T-cell (primary cell): Measurements from ENCODE around the gene WFDC6. TPM values are rescaled to one million over a fixed set of nuclear protein-coding genes. Genes with fewer than 3 reads are reported as not detected.

Experiments used
- ATAC-seq, 4 experiments: fragments of 200-7000 bp in 3 of 4; fragments of 150-1000 bp in 1 of 4; cut with Tn5 transposase; replicated peaks in 1 of 4; 1 replicate in 3 of 4; 2 replicates in 1 of 4; pipeline ENCODE4 v1.10.0; 2021; ENCODE audit warnings: moderate library complexity in 3 of 4, mild to moderate bottlenecking in 2 of 4, moderate number of reproducible peaks in 1 of 4
- CTCF ChIA-PET, 2 donors: fragments of 300-600 bp; sonication (Branson Sonifier 250); formaldehyde crosslinking; loops; one replicate each; lab custom pipeline; 2022; ENCODE audit warnings: antibody characterized with exemption in 2 of 2; lab: Charles Lee
- POLR2A ChIA-PET, 2 donors: fragments of 300-600 bp; sonication (Branson Sonifier 250); formaldehyde crosslinking; loops; one replicate each; lab custom pipeline; 2022; ENCODE audit warnings: antibody characterized with exemption in 2 of 2; lab: Charles Lee
- DNase-seq, 35 experiments: peaks; one replicate each; pipeline versions ENCODE4 v3.0.0 to v3.0.0-alpha.2; 2013 to 2023
- H3K27ac ChIP-seq: one replicate; pipeline ENCODE4 v1.5.1; 2013; ENCODE audit warnings: low read length
- H3K27me3 ChIP-seq, 2 experiments: replicated peaks in 1 of 2; 1 replicate in 1 of 2; 2 replicates in 1 of 2; pipeline versions ENCODE4 v1.6.1 to v1.7.0; 2013; ENCODE audit warnings: low read length in 1 of 2, mixed read lengths in 1 of 2; ENCODE audit not compliant: control insufficient read depth in 2 of 2, insufficient read depth in 2 of 2; ENCODE audit errors: extremely low read depth in 1 of 2
- H3K36me3 ChIP-seq, 2 donors: 1 replicate in 1 of 2; 2 replicates in 1 of 2; pipeline versions ENCODE4 v1.6.1 to v1.7.0; 2013; ENCODE audit warnings: low read length in 1 of 2; ENCODE audit not compliant: control insufficient read depth in 2 of 2, insufficient read depth in 1 of 2; ENCODE audit errors: extremely low read depth in 1 of 2
- H3K4me1 ChIP-seq, 2 experiments: 1 replicate in 1 of 2; 2 replicates in 1 of 2; pipeline versions ENCODE4 v1.6.1 to v1.7.0; 2013; ENCODE audit warnings: low read length in 2 of 2, mixed read lengths in 1 of 2; ENCODE audit not compliant: insufficient read depth in 2 of 2, control insufficient read depth in 1 of 2; ENCODE audit errors: extremely low read depth in 1 of 2
- H3K4me3 ChIP-seq, 2 donors: 1 replicate in 1 of 2; 2 replicates in 1 of 2; pipeline versions ENCODE4 v1.5.1 to v1.7.0; 2013; ENCODE audit warnings: mild to moderate bottlenecking in 2 of 2, low read length in 1 of 2, moderate library complexity in 1 of 2; ENCODE audit not compliant: control insufficient read depth in 1 of 2; ENCODE audit errors: extremely low read depth in 1 of 2
- H3K9me3 ChIP-seq: 2 replicates; pipeline ENCODE4 v1.7.0; 2013
- H3K27ac Mint-ChIP-seq, 2 donors: one replicate each; pipeline ENCODE4 v1.8.0; 2020 to 2021; ENCODE audit warnings: mild to moderate bottlenecking in 2 of 2, mixed read lengths in 2 of 2
- H3K27me3 Mint-ChIP-seq, 2 donors: one replicate each; pipeline ENCODE4 v1.8.0; 2021 to 2022; ENCODE audit warnings: mixed read lengths in 2 of 2
- H3K36me3 Mint-ChIP-seq: one replicate; pipeline ENCODE4 v1.8.0; 2021; ENCODE audit warnings: mixed read lengths
- H3K4me1 Mint-ChIP-seq, 3 donors: one replicate each; pipeline ENCODE4 v1.8.0; 2020 to 2022; ENCODE audit warnings: mixed read lengths in 3 of 3, mild to moderate bottlenecking in 1 of 3
- H3K4me3 Mint-ChIP-seq, 3 donors: one replicate each; pipeline ENCODE4 v1.8.0; 2020 to 2022; ENCODE audit warnings: mild to moderate bottlenecking in 3 of 3, mixed read lengths in 3 of 3, moderate library complexity in 3 of 3
- H3K9me3 Mint-ChIP-seq, 3 donors: one replicate each; pipeline ENCODE4 v1.8.0; 2020 to 2022; ENCODE audit warnings: mixed read lengths in 3 of 3
- WGBS: methylation state at CpG from one replicate; pipeline ENCODE4 v1.1.5; 2013; ENCODE audit warnings: missing lambda C conversion rate; ENCODE audit not compliant: insufficient coverage; 5-methylcytosine and 5-hydroxymethylcytosine counted together
- total RNA-seq, 35 experiments: library from RNA in 6 of 35; stranded (reverse) in 6 of 35; fragments of 120-200 nt in 1 of 35; gene quantifications; one replicate each; pipeline versions ENCODE4 v1.2.1 to v1.2.4 and lab custom pipeline; 2013 to 2026

WFDC6 gene
- total RNA-seq, 5 donors from 2014 or later (not counting 1 experiment from before 2014, with no cell fraction given), result not detected

- Mint-ChIP-seq H3K9me3 (peaks cover 0 to 5% (median 0%) of the 10 kb centered on the region in 3 donors), H3K4me1 (no peaks in the 10 kb centered on the region), H3K27me3 (peaks cover 26 to 33% of the 10 kb centered on the region in 2 donors), H3K27ac (peak overlapping the region in 1 of 2 donors; percentile 20), H3K36me3 (no peaks in the 10 kb centered on the region), H3K4me3 (no peak overlapping the region)
- no peak for DNase-seq
- no peak overlapping the region for H3K4me3 ChIP-seq
- H3K27me3 ChIP-seq, result peaks cover 0 to 4% of the 10 kb centered on the region in 2 experiments
- no peaks in the 10 kb centered on the region for H3K4me1 ChIP-seq
- ATAC-seq, result no peak
- WGBS, result 73% methylated on average over 1 of the region's 2 CpGs
- no peaks in the 10 kb centered on the region for H3K36me3 ChIP-seq
- POLR2A ChIA-PET, result no interaction called here
- H3K9me3 ChIP-seq, result no peaks in the 10 kb centered on the region
- no peak overlapping the region for H3K27ac ChIP-seq
- CTCF ChIA-PET, result no interaction called here
Measured at GRCh38 chr20:45552456-45552855, 13.2 kb upstream of the WFDC6 start.

- Histone ChIP-seq H3K4me1 (no peaks in the 10 kb centered on the region), H3K9me3 (no peaks in the 10 kb centered on the region), H3K4me3 (no peak overlapping the region), H3K27ac (no peak overlapping the region), H3K36me3 (no peaks in the 10 kb centered on the region), H3K27me3 (peaks cover 0 to 2% of the 10 kb centered on the region in 2 experiments)
- DNase-seq, result no peak
- ChIA-PET POLR2A (interaction anchor here in 1 of 2 donors (0.6 kb wide), 1 partner anchor 27 kb away, joined by 3 read pairs; no protein-coding TSS in a partner anchor), CTCF (no interaction called here)
- Mint-ChIP-seq H3K4me3 (no peak overlapping the region), H3K36me3 (no peaks in the 10 kb centered on the region), H3K27ac (no peak overlapping the region), H3K9me3 (peaks cover 0 to 5% (median 0%) of the 10 kb centered on the region in 3 donors), H3K4me1 (no peaks in the 10 kb centered on the region), H3K27me3 (peaks cover 24 to 33% of the 10 kb centered on the region in 2 donors)
- ATAC-seq, result no peak
Measured at GRCh38 chr20:45550765-45551164, 11.5 kb upstream of the WFDC6 start.

GRCh38 chr20:45548410-45548809, 9.1 kb upstream of the WFDC6 start:
- Histone ChIP-seq H3K9me3 (no peaks in the 10 kb centered on the region), H3K27ac (no peak overlapping the region), H3K4me1 (no peaks in the 10 kb centered on the region), H3K27me3 (peaks cover 0 to 2% of the 10 kb centered on the region in 2 experiments), H3K4me3 (no peak overlapping the region), H3K36me3 (no peaks in the 10 kb centered on the region)
- no peak overlapping the region for H3K4me3 Mint-ChIP-seq
- H3K27ac Mint-ChIP-seq, result no peak overlapping the region
- no peak for ATAC-seq
- peaks cover 29 to 37% of the 10 kb centered on the region in 2 donors for H3K27me3 Mint-ChIP-seq
- no peaks in the 10 kb centered on the region for H3K36me3 Mint-ChIP-seq
- peaks cover 0 to 5% (median 0%) of the 10 kb centered on the region in 3 donors for H3K9me3 Mint-ChIP-seq
- DNase-seq, result no peak
- H3K4me1 Mint-ChIP-seq, result no peaks in the 10 kb centered on the region
- 97% methylated on average over 3 of the region's 7 CpGs for WGBS
- POLR2A ChIA-PET, result no interaction called here
- CTCF ChIA-PET, result no interaction called here

DNA sequence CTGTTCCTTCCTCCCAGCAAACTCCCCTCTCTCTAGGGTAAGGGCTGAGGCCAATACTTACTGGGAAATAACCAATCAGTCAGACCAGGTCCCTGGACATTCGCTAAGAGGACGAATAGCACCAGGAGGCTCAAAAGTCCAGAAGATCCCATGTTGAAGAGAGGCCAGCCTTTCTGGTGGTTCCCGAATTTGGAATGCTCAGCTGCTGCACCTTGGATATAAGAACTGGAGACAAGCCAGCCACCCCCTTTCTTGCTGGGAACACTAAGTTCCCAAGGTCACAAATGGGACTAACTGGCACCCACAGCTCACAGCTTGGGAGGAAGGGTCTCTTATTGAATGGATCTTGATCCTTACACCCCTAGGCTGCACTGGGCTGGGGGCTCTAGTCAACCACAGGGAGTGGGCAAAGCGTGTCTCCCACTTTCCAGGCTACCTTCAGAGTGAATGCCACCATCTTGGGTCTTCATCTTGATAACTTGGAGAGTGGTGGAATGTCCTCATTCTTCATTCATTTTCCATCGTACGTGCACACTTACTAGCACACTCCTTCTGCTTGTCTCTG, 8.0 kb upstream of the WFDC6 start, which contains the start of gene EPPIN:
Gene EPPIN (minus strand): TSS at position 196 of the 565 bp plus-strand sequence. CDS start 44 bp downstream, at position 152.
- POLR2A ChIA-PET, result no interaction called here
- peaks cover 0 to 2% of the 10 kb centered on the region in 2 experiments for H3K27me3 ChIP-seq
- no peak within 1 kb of the TSS for H3K27ac ChIP-seq
- no peak for ATAC-seq
- no peaks in the 10 kb centered on the region for H3K4me1 ChIP-seq
- Mint-ChIP-seq H3K27ac (no peak within 1 kb of the TSS), H3K27me3 (peaks cover 29 to 41% of the 10 kb centered on the region in 2 donors), H3K36me3 (no peaks in the 10 kb centered on the region), H3K9me3 (peaks cover 0 to 5% (median 0%) of the 10 kb centered on the region in 3 donors), H3K4me1 (no peaks in the 10 kb centered on the region), H3K4me3 (no peak within 1 kb of the TSS)
- WGBS, result 75% methylated on average over 3 of the region's 6 CpGs
- no peaks in the 10 kb centered on the region for H3K36me3 ChIP-seq
- no peak within 1 kb of the TSS for H3K4me3 ChIP-seq
- DNase-seq, result no peak
- CTCF ChIA-PET, result no interaction called here
- no peaks in the 10 kb centered on the region for H3K9me3 ChIP-seq

DNA sequence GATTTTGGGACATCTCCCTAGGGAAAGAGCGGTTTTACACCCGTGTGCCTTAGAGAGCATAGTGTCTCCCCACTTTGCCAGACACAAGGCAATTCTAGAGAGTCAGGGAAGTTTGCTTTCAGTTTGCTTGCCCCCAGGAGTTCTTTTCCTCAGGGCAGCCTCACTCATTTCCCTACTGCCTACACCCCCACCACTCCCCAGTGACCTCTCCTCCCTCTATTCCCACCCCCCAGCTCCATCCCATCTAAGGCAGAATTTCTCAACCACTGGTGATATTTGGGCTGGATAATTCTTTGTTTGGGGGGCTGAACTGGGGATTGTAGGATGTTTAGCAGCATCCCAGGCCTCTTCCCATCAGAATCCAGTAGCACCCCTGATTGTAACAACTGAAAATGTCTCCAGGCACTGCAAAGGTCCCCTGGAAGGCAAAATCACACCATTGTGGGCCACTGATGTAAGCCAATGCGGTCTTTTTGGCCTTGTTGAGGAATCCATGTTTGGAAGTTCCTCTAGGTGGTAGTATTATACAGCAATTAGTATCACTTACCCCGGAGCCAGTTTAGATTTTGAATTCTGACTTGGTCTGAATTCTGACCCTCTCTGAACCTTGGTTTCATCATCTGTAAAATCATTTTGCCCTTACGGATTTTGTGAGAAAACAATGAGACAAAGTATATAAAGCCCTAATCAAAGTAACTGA, 6.6 kb upstream of the WFDC6 start:
- Histone ChIP-seq H3K4me3 (no peak overlapping the region), H3K36me3 (no peaks in the 10 kb centered on the region), H3K27ac (no peak overlapping the region), H3K4me1 (no peaks in the 10 kb centered on the region), H3K27me3 (no peaks in the 10 kb centered on the region), H3K9me3 (no peaks in the 10 kb centered on the region)
- ATAC-seq (no peak), DNase-seq (peak in 1 of 35 experiments; percentile 8)
- Mint-ChIP-seq H3K4me3 (no peak overlapping the region), H3K27me3 (peaks cover 34 to 50% of the 10 kb centered on the region in 2 donors), H3K27ac (no peak overlapping the region), H3K4me1 (no peaks in the 10 kb centered on the region), H3K36me3 (no peaks in the 10 kb centered on the region), H3K9me3 (peaks cover 0 to 5% (median 0%) of the 10 kb centered on the region in 3 donors)
- CTCF ChIA-PET, result no interaction called here
- POLR2A ChIA-PET, result no interaction called here
- WGBS, result 8% methylated on average over 2 of the region's 5 CpGs

DNA sequence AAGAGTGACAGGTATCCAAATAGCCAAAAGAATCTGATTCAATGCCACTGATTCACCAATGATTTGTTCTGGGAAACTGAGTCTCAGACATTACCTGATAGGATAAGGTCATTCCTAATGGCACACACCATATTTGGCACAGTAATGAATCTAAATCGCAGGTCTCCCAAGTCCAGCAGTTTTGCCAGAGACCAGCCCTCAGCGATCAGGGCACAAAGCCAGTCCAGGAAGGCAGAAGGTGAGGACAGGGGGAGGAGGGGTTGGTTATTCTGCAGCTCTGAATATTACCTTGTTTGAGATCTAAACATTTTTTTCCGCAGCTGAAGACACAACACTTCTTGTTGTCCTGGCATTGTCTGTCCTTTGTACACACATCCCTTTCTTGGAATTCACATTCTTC, 6.1 kb upstream of the WFDC6 start:
- no peaks in the 10 kb centered on the region for H3K36me3 Mint-ChIP-seq
- H3K27me3 ChIP-seq, result no peaks in the 10 kb centered on the region
- no peak for ATAC-seq
- no peak overlapping the region for H3K27ac ChIP-seq
- no peak for DNase-seq
- WGBS, result 80% methylated on average over 1 of the region's 3 CpGs
- ChIA-PET CTCF (no interaction called here), POLR2A (no interaction called here)
- no peaks in the 10 kb centered on the region for H3K9me3 ChIP-seq
- H3K27me3 Mint-ChIP-seq, result peaks cover 39 to 54% of the 10 kb centered on the region in 2 donors
- no peaks in the 10 kb centered on the region for H3K36me3 ChIP-seq
- no peaks in the 10 kb centered on the region for H3K4me1 Mint-ChIP-seq
- no peak overlapping the region for H3K4me3 ChIP-seq
- H3K27ac Mint-ChIP-seq, result no peak overlapping the region
- no peaks in the 10 kb centered on the region for H3K4me1 ChIP-seq
- H3K4me3 Mint-ChIP-seq, result no peak overlapping the region
- H3K9me3 Mint-ChIP-seq, result peaks cover 0 to 3% (median 0%) of the 10 kb centered on the region in 3 donors
